ENCODE measurements around the gene OGDHL. TPM values are rescaled to one million over a fixed set of nuclear protein-coding genes. Genes with fewer than 3 reads are reported as not detected.
A peak's percentile ranks its signal among the peaks of the same experiment; 100 is the strongest.
"Not testable (repeated sequence)": the region's sequence is repeated elsewhere in the genome, so short reads cannot be mapped to it uniquely, and the experiment has no call there.

The OGDHL gene
- total RNA-seq, 2 experiments from 2014 or later = 0.09 to 0.35 TPM

GRCh38 chr10:49768329-49768728 lies 6.2 kb upstream of the OGDHL start:
- H3K9me3 Mint-ChIP-seq (ENCODE audit: low read depth) = no peaks in the 10 kb centered on the region

GRCh38 chr10:49767752-49768151 lies 5.6 kb upstream of the OGDHL start:
- Mint-ChIP-seq H3K27ac (no peak overlapping the region), H3K9me3 (ENCODE audit: low read depth) (no peaks in the 10 kb centered on the region), H3K4me3 (no peak overlapping the region), H3K27me3 (peaks cover 62% of the 10 kb centered on the region), H3K36me3 (no peaks in the 10 kb centered on the region), H3K4me1 (peaks cover 2% of the 10 kb centered on the region)
- ATAC-seq (no peak), DNase-seq (no peak)
- CTCF ChIA-PET = no interaction called here

More at GRCh38 chr10:49768329-49768728, 6.2 kb upstream of the OGDHL start:
- no peak overlapping the region for H3K4me3 Mint-ChIP-seq
- no peak overlapping the region for H3K27ac Mint-ChIP-seq
- H3K36me3 Mint-ChIP-seq = no peaks in the 10 kb centered on the region
- DNase-seq = no peak
- CTCF ChIA-PET = no interaction called here
- no peak for ATAC-seq
- H3K27me3 Mint-ChIP-seq = peaks cover 62% of the 10 kb centered on the region
- no peaks in the 10 kb centered on the region for H3K4me1 Mint-ChIP-seq

- Mint-ChIP-seq H3K4me1 (peaks cover 3% of the 10 kb centered on the region), H3K9me3 (ENCODE audit: low read depth) (no peaks in the 10 kb centered on the region), H3K27ac (no peak overlapping the region), H3K4me3 (no peak overlapping the region), H3K36me3 (no peaks in the 10 kb centered on the region), H3K27me3 (peaks cover 56% of the 10 kb centered on the region)
- DNase-seq (no peak), ATAC-seq (no peak)
- CTCF ChIA-PET = no interaction called here
Observed at GRCh38 chr10:49766484-49766883, 4.4 kb upstream of the OGDHL start.

- H3K4me3 Mint-ChIP-seq = peak overlapping the region; percentile 22
- no peaks in the 10 kb centered on the region for H3K9me3 Mint-ChIP-seq (ENCODE audit: low read depth)
- H3K27ac Mint-ChIP-seq = no peak overlapping the region
- peaks cover 3% of the 10 kb centered on the region for H3K4me1 Mint-ChIP-seq
- no peak for ATAC-seq
- DNase-seq = no peak
- H3K27me3 Mint-ChIP-seq = peaks cover 37% of the 10 kb centered on the region
- CTCF ChIA-PET = no interaction called here
- no peaks in the 10 kb centered on the region for H3K36me3 Mint-ChIP-seq
Observed at GRCh38 chr10:49762566-49762877, 399 bp upstream of the OGDHL start.

GRCh38 chr10:49761201-49761788 lies 828 bp downstream of the OGDHL start:
- no peak for DNase-seq
- peaks cover 3% of the 10 kb centered on the region for H3K4me1 Mint-ChIP-seq
- ATAC-seq = no peak
- peaks cover 26% of the 10 kb centered on the region for H3K27me3 Mint-ChIP-seq
- no peak overlapping the region for H3K27ac Mint-ChIP-seq
- H3K4me3 Mint-ChIP-seq = no peak overlapping the region
- CTCF ChIA-PET = interaction anchor here (1.2 kb wide), 1 partner anchor 16 kb away, joined by 3 read pairs; no protein-coding TSS in a partner anchor
- no peaks in the 10 kb centered on the region for H3K9me3 Mint-ChIP-seq (ENCODE audit: low read depth)
- no peaks in the 10 kb centered on the region for H3K36me3 Mint-ChIP-seq

GRCh38 chr10:49760789-49761188 lies 1.3 kb downstream of the OGDHL start:
- peaks cover 3% of the 10 kb centered on the region for H3K4me1 Mint-ChIP-seq
- H3K27ac Mint-ChIP-seq = no peak overlapping the region
- DNase-seq (no peak), ATAC-seq (no peak)
- no peak overlapping the region for H3K4me3 Mint-ChIP-seq
- H3K9me3 Mint-ChIP-seq (ENCODE audit: low read depth) = no peaks in the 10 kb centered on the region
- peaks cover 24% of the 10 kb centered on the region for H3K27me3 Mint-ChIP-seq
- no peaks in the 10 kb centered on the region for H3K36me3 Mint-ChIP-seq
- CTCF ChIA-PET = interaction anchor here (1.2 kb wide), 1 partner anchor 15 kb away, joined by 3 read pairs; no protein-coding TSS in a partner anchor

GRCh38 chr10:49759787-49760551 lies 2.2 kb downstream of the OGDHL start:
- CTCF ChIA-PET = interaction anchor here (1.2 kb wide), 1 partner anchor 15 kb away, joined by 3 read pairs; no protein-coding TSS in a partner anchor
- H3K36me3 Mint-ChIP-seq = no peaks in the 10 kb centered on the region
- ATAC-seq = no peak
- H3K27ac Mint-ChIP-seq = no peak overlapping the region
- peaks cover 24% of the 10 kb centered on the region for H3K27me3 Mint-ChIP-seq
- H3K4me1 Mint-ChIP-seq = peaks cover 3% of the 10 kb centered on the region
- DNase-seq = no peak
- H3K4me3 Mint-ChIP-seq = no peak overlapping the region
- no peaks in the 10 kb centered on the region for H3K9me3 Mint-ChIP-seq (ENCODE audit: low read depth)

GRCh38 chr10:49758249-49758930 lies 3.7 kb downstream of the OGDHL start:
- Mint-ChIP-seq H3K27ac (no peak overlapping the region), H3K4me3 (no peak overlapping the region), H3K4me1 (peaks cover 3% of the 10 kb centered on the region), H3K36me3 (no peaks in the 10 kb centered on the region), H3K27me3 (peaks cover 18% of the 10 kb centered on the region), H3K9me3 (ENCODE audit: low read depth) (no peaks in the 10 kb centered on the region)
- DNase-seq (no peak), ATAC-seq (no peak)
- CTCF ChIA-PET = no interaction called here

- Mint-ChIP-seq H3K27ac (no peak overlapping the region), H3K9me3 (ENCODE audit: low read depth) (no peaks in the 10 kb centered on the region), H3K36me3 (no peaks in the 10 kb centered on the region), H3K4me3 (no peak overlapping the region), H3K4me1 (no peaks in the 10 kb centered on the region), H3K27me3 (peaks cover 6% of the 10 kb centered on the region)
- CTCF ChIA-PET = no interaction called here
- no peak for ATAC-seq
- no peak for DNase-seq
Observed at GRCh38 chr10:49756641-49757040, 5.5 kb downstream of the OGDHL start.

GRCh38 chr10:49756031-49756430 lies 6.1 kb downstream of the OGDHL start:
- H3K4me1 Mint-ChIP-seq = no peaks in the 10 kb centered on the region
- CTCF ChIA-PET = no interaction called here
- no peak overlapping the region for H3K27ac Mint-ChIP-seq
- ATAC-seq (no peak), DNase-seq (no peak)
- no peaks in the 10 kb centered on the region for H3K36me3 Mint-ChIP-seq
- peaks cover 3% of the 10 kb centered on the region for H3K27me3 Mint-ChIP-seq
- H3K4me3 Mint-ChIP-seq = no peak overlapping the region
- no peaks in the 10 kb centered on the region for H3K9me3 Mint-ChIP-seq (ENCODE audit: low read depth)

- H3K27me3 Mint-ChIP-seq; CTCF ChIA-PET; H3K36me3 Mint-ChIP-seq; H3K4me1 Mint-ChIP-seq; H3K9me3 Mint-ChIP-seq (ENCODE audit: low read depth); H3K27ac Mint-ChIP-seq; DNase-seq; ATAC-seq; H3K4me3 Mint-ChIP-seq: not testable (repeated sequence)
Observed at GRCh38 chr10:49754951-49755350, 7.2 kb downstream of the OGDHL start.

GRCh38 chr10:49752584-49752983 lies 9.5 kb downstream of the OGDHL start:
- H3K27me3 Mint-ChIP-seq = peaks cover 3% of the 10 kb centered on the region
- no peaks in the 10 kb centered on the region for H3K4me1 Mint-ChIP-seq
- H3K4me3 Mint-ChIP-seq = no peak overlapping the region
- no peaks in the 10 kb centered on the region for H3K9me3 Mint-ChIP-seq (ENCODE audit: low read depth)
- no peak overlapping the region for H3K27ac Mint-ChIP-seq
- no peak for DNase-seq
- no peaks in the 10 kb centered on the region for H3K36me3 Mint-ChIP-seq
- no peak for ATAC-seq
- CTCF ChIA-PET = no interaction called here

GRCh38 chr10:49751636-49752510 lies 10.2 kb downstream of the OGDHL start:
- ATAC-seq = no peak
- H3K36me3 Mint-ChIP-seq = no peaks in the 10 kb centered on the region
- H3K27ac Mint-ChIP-seq = no peak overlapping the region
- H3K4me1 Mint-ChIP-seq = no peaks in the 10 kb centered on the region
- CTCF ChIA-PET = no interaction called here
- H3K4me3 Mint-ChIP-seq = no peak overlapping the region
- peaks cover 3% of the 10 kb centered on the region for H3K27me3 Mint-ChIP-seq
- no peak for DNase-seq
- H3K9me3 Mint-ChIP-seq (ENCODE audit: low read depth) = no peaks in the 10 kb centered on the region

Data from activated CD8-positive, alpha-beta memory T cell treated with anti-CD3 and anti-CD28 coated beads, Interleukin-2, amount 10 ng/mL, durations not matched to agents 7 days and 5 days (primary cell).